GM12873 (cell line): ENCODE data around the gene SPAG16.

Source experiments
- CTCF ChIP-seq: IDR thresholded peaks from 2 replicates; pipeline ENCODE4 v1.5.1; 2012; ENCODE audit warnings: low read depth, mild to moderate bottlenecking, moderate library complexity, low read length, control low read depth; ENCODE audit not compliant: insufficient read depth; ENCODE audit errors: missing control alignments

The SPAG16 gene

GRCh38 chr2:213500881-213501280 is 216.6 kb downstream of the SPAG16 start:
- no peak for TF ChIP-seq CTCF

- TF ChIP-seq CTCF, result no peak
Observed at GRCh38 chr2:213524164-213524563, 239.9 kb downstream of the SPAG16 start.

GRCh38 chr2:213537579-213537978 is 253.3 kb downstream of the SPAG16 start:
- no peak for TF ChIP-seq CTCF

- TF ChIP-seq CTCF, result no peak
Observed at GRCh38 chr2:213544940-213545339, 260.7 kb downstream of the SPAG16 start.

GRCh38 chr2:213545481-213545880 is 261.2 kb downstream of the SPAG16 start:
- no peak for TF ChIP-seq CTCF

- TF ChIP-seq CTCF, result no peak
Observed at GRCh38 chr2:213545964-213546475, 261.8 kb downstream of the SPAG16 start.

- TF ChIP-seq CTCF, result no peak
Observed at GRCh38 chr2:213551526-213551925, 267.3 kb downstream of the SPAG16 start.
